Adipose tissue (tissue), 3 donors: Measurements from ENCODE around the gene ZNF281. TPM values are rescaled to one million over a fixed set of nuclear protein-coding genes. Genes with fewer than 3 reads are reported as not detected.

Source experiments
- H3K27ac ChIP-seq: one replicate; pipeline ENCODE4 v1.5.1; 2013; ENCODE audit warnings: low read depth, low read length
- WGBS, 3 donors: extraction: QIAGEN DNeasy Blood & Tissue Kit; methylation state at CpG; one replicate each; pipeline ENCODE4 v1.1.7; 2013; 5-methylcytosine and 5-hydroxymethylcytosine counted together
- polyA plus RNA-seq, 3 donors: library from polyadenylated mRNA; stranded (reverse); fragments of 200-250 nt; gene quantifications; one replicate each; pipeline ENCODE4 v1.2.3, GENCODE V29; 2013
- donor health status: healthy with polysubstance abuse.
- donor health status: Bipolar disorder and iron deficiency.
- donor health status: healthy.

Gene ZNF281
- polyA plus RNA-seq, 3 donors = 1.8 to 5.3 (median 2.7) TPM

- WGBS, 3 donors = 82 to 97% (median 94%) methylated on average over 2 of the region's 2 CpGs
- H3K27ac ChIP-seq = no peak overlapping the region
These were observed 8.6 kb downstream of the ZNF281 start for GRCh38 chr1:200401263-200401662.

- WGBS, 3 donors = 61 to 78% (median 62%) methylated on average over 2 of the region's 2 CpGs
- H3K27ac ChIP-seq = no peak overlapping the region
These were observed 9.3 kb downstream of the ZNF281 start for GRCh38 chr1:200400556-200400955.

GRCh38 chr1:200399860-200400259, 10.0 kb downstream of the ZNF281 start:
- 97% methylated on average over 1 of the region's 1 CpG for WGBS, 3 donors
- no peak overlapping the region for H3K27ac ChIP-seq

DNA sequence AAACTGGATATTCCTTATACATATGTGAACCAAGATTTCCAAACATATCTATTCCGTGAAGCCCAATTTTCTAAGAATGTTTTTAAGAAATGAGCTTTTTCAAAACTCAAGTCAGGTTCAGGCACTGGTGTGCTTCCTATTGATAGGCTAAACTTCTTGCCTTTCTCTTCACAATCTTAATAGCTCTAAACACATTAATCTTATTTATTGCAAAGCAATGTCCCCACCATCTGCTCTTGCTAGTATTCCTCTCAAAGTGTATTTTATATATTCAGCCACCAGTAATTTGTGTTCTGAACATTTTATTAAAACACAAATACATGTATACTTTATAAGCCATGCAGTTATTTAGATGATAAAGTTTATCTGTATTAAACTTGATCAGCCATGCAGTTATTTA, 11.5 kb downstream of the ZNF281 start:
- no peak overlapping the region for H3K27ac ChIP-seq
- 92 to 96% (median 95%) methylated on average over 1 of the region's 1 CpG for WGBS, 3 donors

DNA sequence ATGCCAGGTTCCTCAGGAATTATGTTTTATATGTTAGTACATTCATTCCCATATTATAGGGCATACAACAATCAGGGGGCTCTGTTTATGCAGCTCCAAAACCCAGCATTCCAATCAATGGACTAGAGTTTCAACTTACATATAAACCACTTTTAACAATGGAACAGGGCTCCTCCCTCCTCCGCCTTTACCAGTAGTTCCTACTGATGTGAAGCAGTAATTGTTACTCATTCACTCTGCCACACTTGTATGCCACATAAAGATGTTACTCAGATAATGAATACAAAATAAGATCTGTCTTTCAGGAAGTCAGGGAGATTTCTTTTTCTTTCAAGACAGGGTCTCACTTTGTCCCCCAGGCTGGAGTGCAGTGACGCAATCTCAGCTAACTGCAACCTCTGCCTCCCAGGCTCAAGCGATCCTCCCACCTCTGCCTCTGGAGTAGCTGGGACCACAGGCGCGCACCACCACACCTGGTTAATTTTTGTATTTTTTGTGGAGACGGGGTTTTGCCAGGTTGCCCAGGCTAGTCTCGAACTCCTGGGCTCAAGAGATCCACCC, 17.1 kb downstream of the ZNF281 start:
- WGBS, 3 donors = 90 to 95% (median 93%) methylated on average over 7 of the region's 7 CpGs

DNA sequence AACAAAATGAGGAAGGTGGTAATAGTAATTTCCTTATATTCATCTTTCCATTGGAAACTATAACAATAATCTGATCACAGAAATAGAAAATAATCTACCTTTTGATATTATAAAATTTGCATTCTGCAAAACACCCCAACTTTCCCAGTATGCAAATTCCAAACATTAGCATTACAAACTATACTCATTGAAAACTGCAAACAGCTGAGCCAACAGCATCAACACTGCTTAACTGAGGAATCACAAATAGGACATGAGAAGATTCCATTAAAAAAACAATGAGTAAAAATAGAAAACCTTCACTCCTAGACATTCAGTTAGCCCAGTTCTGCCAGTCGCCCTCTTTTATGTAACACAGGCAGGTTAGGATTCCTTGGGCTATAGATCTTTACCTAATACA, 18.1 kb downstream of the ZNF281 start:
- WGBS, 3 donors = 74 to 87% (median 84%) methylated on average over 1 of the region's 1 CpG
- no peak overlapping the region for H3K27ac ChIP-seq

More for the DNA sequence above, 17.1 kb downstream of the ZNF281 start:
- H3K27ac ChIP-seq = no peak overlapping the region

- WGBS, 3 donors = 79 to 88% (median 79%) methylated on average over 1 of the region's 1 CpG
- H3K27ac ChIP-seq = no peak overlapping the region
These were observed 21.0 kb downstream of the ZNF281 start for GRCh38 chr1:200388791-200389190.

GRCh38 chr1:200386416-200386815, 23.4 kb downstream of the ZNF281 start:
- H3K27ac ChIP-seq = no peak overlapping the region
- WGBS, 3 donors = 93 to 95% (median 93%) methylated on average over 4 of the region's 4 CpGs

- H3K27ac ChIP-seq = no peak overlapping the region
- WGBS, 3 donors = 92 to 98% (median 97%) methylated on average over 11 of the region's 11 CpGs
These were observed 24.9 kb downstream of the ZNF281 start for GRCh38 chr1:200384818-200385390.

DNA sequence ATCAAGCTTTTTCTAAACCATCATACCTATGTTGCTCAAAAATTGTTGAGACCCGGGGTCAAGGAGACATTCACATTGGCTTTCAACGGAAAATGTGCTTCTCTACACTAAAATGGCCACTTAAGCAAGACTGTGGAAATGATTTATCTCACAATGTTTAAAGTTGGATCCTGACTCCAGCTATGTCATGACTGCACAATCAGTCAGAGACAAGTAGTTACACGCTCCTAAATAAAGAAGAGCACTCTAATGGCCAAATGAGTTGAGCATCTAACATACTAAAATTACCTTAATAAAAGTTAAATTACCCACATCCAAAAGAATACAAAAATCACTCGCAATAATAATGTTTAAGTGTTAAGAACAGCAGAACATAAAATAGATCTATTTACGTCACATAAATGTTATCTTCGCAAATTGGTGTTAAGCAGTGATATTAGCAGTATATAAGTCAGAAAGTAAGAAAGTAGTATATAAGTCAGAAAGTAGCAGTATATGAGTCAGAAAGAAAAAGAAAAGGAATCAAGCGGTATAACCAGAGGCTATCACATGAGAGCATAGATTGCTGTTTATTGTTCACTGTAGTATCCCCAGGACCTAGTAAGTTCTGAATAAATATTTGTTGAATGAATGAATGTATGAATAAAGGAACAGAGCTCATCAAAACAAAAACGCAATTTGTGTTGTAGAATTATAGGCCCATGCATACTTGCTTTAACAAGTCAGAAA, 28.4 kb downstream of the ZNF281 start:
- WGBS, 3 donors = 86 to 94% (median 90%) methylated on average over 8 of the region's 8 CpGs
- no peak overlapping the region for H3K27ac ChIP-seq

GRCh38 chr1:200380589-200381021, 29.2 kb downstream of the ZNF281 start:
- WGBS, 3 donors = 70 to 100% (median 96%) methylated on average over 1 of the region's 1 CpG
- H3K27ac ChIP-seq = no peak overlapping the region

- 81 to 91% (median 90%) methylated on average over 3 of the region's 3 CpGs for WGBS, 3 donors
- H3K27ac ChIP-seq = no peak overlapping the region
These were observed 29.8 kb downstream of the ZNF281 start for GRCh38 chr1:200379940-200380588.

- no peak overlapping the region for H3K27ac ChIP-seq
- WGBS, 3 donors = 53 to 60% (median 56%) methylated on average over 1 of the region's 1 CpG
These were observed 30.4 kb downstream of the ZNF281 start for GRCh38 chr1:200379432-200379757.

- no peak overlapping the region for H3K27ac ChIP-seq
- 69 to 84% (median 75%) methylated on average over 1 of the region's 1 CpG for WGBS, 3 donors
These were observed 31.7 kb downstream of the ZNF281 start for GRCh38 chr1:200378096-200378495.

GRCh38 chr1:200376528-200376927, 33.3 kb downstream of the ZNF281 start:
- no peak overlapping the region for H3K27ac ChIP-seq

DNA sequence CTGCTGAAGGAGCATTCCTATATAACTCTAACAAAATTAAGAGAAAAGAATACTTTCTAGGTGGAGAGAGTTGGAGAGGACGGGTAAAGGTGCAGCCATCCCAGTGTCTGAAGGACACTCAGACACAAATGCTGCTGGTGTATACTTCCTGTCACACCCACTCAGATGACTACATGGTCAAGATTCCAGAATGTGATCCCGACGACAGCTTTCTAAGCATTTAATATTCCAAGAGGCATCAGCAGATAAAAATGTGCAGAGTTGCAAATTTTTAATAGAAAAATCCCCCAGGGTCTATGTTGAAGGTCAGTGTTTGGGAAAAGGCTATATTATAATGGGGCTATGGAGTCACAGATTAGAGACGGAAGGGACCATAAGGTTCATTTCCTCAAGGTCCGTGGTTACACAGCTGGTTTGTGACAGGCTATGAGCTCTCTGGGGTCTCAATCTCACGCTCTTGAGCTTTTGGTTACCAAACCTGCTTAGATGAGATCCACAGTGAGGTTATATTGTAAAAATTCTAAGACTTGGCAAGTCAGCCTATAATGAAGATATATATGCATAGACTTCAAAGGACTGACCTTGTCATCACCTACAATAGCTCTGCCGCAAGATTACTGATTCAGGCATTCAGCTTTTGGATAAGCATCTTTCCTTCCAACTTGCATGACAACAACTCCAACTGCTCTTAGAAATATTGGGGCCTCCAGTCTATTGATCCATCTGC, 35.1 kb downstream of the ZNF281 start:
- H3K27ac ChIP-seq = no peak overlapping the region
- 59 to 79% (median 62%) methylated on average over 7 of the region's 7 CpGs for whole genome bisulfite sequencing, 3 donors

DNA sequence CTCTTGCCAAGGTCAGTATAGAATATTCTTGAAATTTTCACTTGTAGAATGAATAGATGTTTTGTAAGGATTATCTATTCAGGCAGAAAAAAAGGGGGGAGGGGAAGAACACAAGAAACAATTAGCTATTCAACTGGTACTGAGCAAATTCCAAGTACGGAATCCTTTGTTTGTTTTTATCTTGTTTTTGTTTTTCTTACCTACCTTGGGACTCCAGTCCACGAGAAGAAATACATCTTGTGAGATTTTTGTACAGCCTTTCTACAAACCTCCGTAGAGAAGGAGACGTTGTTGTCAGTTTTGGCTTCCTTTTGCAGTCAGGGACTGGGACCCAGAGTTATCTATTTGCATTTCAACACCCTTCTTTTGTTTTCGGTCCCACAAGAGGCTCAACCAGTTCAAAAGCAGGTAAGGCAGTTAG, 36.0 kb downstream of the ZNF281 start:
- H3K27ac ChIP-seq = no peak overlapping the region
- WGBS, 3 donors = 60 to 80% (median 65%) methylated on average over 5 of the region's 5 CpGs

DNA sequence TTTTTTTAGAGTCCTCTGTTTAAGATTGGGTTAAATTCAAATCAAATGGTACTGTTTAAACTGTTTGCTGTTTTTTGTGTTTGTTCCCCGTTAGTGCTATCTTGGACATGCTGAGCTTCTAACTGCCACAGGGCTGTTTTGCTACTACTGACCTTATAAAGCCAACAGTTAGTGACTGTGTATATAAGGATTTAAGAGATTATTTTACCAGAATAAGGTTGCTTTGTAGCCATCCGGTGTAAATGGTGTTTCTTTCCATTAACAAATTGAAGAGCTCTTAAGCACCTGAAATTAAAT, 37.0 kb downstream of the ZNF281 start:
- 28 to 83% (median 70%) methylated on average over 2 of the region's 2 CpGs for WGBS, 3 donors
- no peak overlapping the region for H3K27ac ChIP-seq
